GM23248 (cell line): ENCODE results near the gene ATP6V1G3.

Source experiments
- EZH2 ChIP-seq: fragments of 200-600 bp; sonication (generic); IDR thresholded peaks from 2 replicates; pipeline ENCODE4 v1.6.1; 2018; ENCODE audit warnings: antibody characterized with exemption, mild to moderate bottlenecking; ENCODE audit not compliant: insufficient read depth, poor library complexity, severe bottlenecking
- EZH2phosphoT487 ChIP-seq: fragments of 200-600 bp; sonication (generic); IDR thresholded peaks from 2 replicates; pipeline ENCODE4 v1.6.1; 2018; ENCODE audit warnings: antibody characterized with exemption, moderate library complexity, mild to moderate bottlenecking, low read depth; ENCODE audit not compliant: insufficient read depth

GRCh38 chr1:198498881-198499280 lies 41.6 kb downstream of the ATP6V1G3 start:
- TF ChIP-seq EZH2phosphoT487 (no peak), EZH2 (no peak)
